ACC112 (cell line): Measurements from ENCODE around the gene TECR.
A peak's percentile ranks its signal among the peaks of the same experiment; 100 is the strongest.
"Not testable (repeated sequence)": the region's sequence is repeated elsewhere in the genome, so short reads cannot be mapped to it uniquely, and the experiment has no call there.

Source experiments
- H2AFZ ChIP-seq: fragments of 200-600 bp; sonication (generic); one replicate; pipeline ENCODE4 v1.6.0; 2017; ENCODE audit warnings: antibody characterized with exemption, low read length; ENCODE audit not compliant: unreplicated experiment
- H3K27ac ChIP-seq: fragments of 200-600 bp; sonication (generic); 2 replicates; pipeline ENCODE4 v1.5.1; 2014; ENCODE audit warnings: low read depth, mild to moderate bottlenecking, antibody characterized with exemption, low read length, moderate library complexity
- H3K27me3 ChIP-seq: fragments of 200-600 bp; sonication (generic); 2 replicates; pipeline ENCODE4 v1.6.1; 2014; ENCODE audit warnings: mild to moderate bottlenecking, antibody characterized with exemption, low read length, moderate library complexity, mixed read lengths; ENCODE audit not compliant: insufficient read depth
- H3K36me3 ChIP-seq: fragments of 200-600 bp; sonication (generic); 2 replicates; pipeline ENCODE4 v1.6.1; 2016; ENCODE audit warnings: mild to moderate bottlenecking, antibody characterized with exemption, low read length, moderate library complexity, mixed read lengths; ENCODE audit not compliant: insufficient read depth
- H3K4me1 ChIP-seq: fragments of 200-600 bp; sonication (generic); one replicate; pipeline ENCODE4 v1.6.1; 2016; ENCODE audit warnings: low read length, mixed read lengths; ENCODE audit not compliant: insufficient read depth, unreplicated experiment, control insufficient read depth
- H3K4me3 ChIP-seq: fragments of 200-600 bp; sonication (generic); 2 replicates; pipeline ENCODE4 v1.5.1; 2014; ENCODE audit warnings: mild to moderate bottlenecking, low read depth, low read length
- H3K79me2 ChIP-seq: fragments of 200-600 bp; sonication (generic); one replicate; pipeline ENCODE4 v1.6.0; 2016; ENCODE audit warnings: low read length; ENCODE audit not compliant: control insufficient read depth, unreplicated experiment, insufficient read depth

TECR gene

DNA sequence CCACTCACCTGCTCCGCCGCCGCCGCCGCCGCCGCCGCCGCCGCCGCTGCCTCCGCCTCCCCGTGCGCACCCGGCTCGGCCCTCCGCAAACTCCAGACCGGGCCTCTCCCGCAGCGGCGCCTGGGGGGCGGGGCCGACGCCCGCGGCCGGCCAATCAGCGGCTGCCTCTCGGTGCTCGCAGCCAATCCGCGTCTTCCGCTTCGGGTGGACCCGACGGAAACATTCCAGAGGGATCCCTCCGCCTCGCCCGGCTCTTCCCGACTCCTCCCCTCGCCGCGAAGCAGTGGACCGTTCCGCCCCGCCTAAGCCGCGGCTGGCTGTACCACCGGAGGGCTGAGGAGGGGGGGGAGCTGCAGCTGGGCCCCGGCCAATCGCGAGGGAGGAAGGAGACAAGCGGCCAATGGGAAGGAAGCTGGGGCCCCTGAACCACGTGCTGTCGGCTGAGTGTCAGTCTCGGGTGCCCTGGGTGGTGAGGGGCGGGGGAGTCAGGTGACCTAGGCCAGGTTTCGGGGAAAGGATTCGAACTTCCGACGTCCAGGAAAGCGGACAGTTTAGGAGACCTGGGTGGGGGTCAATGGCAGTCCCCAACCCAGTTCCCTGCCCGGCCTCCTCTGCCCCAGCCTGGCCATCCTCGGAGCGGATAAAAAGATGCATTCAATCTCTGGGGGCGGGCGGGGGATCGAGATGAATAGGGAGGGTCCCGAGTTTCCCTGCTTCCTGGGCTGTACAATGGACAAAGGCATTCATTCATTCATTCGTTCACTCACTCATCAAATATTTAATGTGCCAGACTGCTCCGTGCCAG is 33.2 kb upstream of the TECR start, which contains the start of gene GIPC1:
Gene GIPC1, minus strand, starts transcription at position 99 of the 805 bp plus-strand sequence. CDS start 13,151 bp downstream, outside the sequence.
- H3K36me3 ChIP-seq = no peaks in the 10 kb centered on the region
- peaks cover 19% of the 10 kb centered on the region for H3K4me1 ChIP-seq
- H2AFZ ChIP-seq = peak within 1 kb of the TSS; percentile 57
- no peaks in the 10 kb centered on the region for H3K27me3 ChIP-seq
- peak within 1 kb of the TSS; percentile 95 for H3K4me3 ChIP-seq
- peaks cover 30% of the 10 kb centered on the region for H3K79me2 ChIP-seq
- no peak within 1 kb of the TSS for H3K27ac ChIP-seq

DNA sequence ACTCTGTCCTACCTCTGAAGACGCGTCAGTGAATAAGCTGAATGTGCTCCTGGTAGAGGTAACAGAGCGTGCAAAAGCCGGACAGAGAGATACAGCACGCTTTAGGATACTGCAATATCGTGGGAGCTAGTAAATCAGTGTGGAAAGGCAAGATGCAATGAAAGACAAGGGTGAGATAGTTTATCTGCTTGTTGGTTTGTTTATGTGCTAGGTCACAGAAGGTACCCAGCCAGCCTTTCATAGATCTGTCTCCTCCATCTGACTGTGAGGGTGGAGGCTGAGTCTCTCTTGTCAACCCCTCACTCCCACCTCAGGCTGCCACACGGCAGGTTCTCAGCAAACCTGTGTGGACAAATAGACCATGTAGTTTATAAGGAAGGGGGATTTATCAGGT is 32.6 kb upstream of the TECR start:
- Histone ChIP-seq H2AFZ (peak overlapping the region; percentile 57), H3K27ac (peak overlapping the region; percentile 11; the same call in 1 of the 2 replicates), H3K27me3 (no peaks in the 10 kb centered on the region), H3K36me3 (no peaks in the 10 kb centered on the region), H3K4me3 (peak overlapping the region; percentile 95), H3K4me1 (peaks cover 19% of the 10 kb centered on the region), H3K79me2 (peaks cover 30% of the 10 kb centered on the region)

DNA sequence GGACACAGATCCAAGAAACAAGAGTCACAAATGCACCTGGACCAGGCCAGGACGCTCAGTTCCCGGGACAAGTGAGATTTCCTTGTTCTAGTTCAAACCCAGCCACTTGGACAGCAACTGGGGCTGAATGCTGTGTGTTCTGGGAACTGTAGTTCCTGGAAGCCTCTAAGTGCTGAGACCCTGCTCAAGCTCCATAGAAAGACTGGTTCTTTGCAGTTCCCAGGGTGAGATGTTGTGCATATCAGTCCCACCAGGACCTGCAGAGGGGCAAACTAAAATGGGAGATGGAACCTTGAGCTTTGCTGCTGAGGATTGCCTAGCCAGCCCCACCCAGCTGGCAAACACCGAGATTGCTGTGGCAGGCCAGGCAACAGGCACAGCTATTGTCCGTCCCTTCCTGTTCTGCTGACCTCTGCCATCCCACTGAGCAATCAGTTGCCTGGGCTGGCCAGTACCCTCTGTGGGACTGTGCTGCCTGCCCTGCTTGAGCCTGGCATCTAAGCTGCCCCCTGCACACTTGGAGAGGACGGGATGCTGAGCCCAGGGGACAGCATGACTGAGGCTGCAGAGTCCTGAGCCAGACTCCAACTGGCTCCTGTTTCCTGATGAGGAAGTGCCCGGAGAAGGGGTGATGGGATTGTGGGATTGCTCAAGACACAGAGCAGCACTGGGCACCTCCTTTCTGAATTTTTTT is 32.0 kb upstream of the TECR start:
- Histone ChIP-seq H2AFZ (peak overlapping the region; percentile 42), H3K27ac (peak overlapping the region; percentile 11; the same call in 1 of the 2 replicates), H3K27me3 (no peaks in the 10 kb centered on the region), H3K4me1 (peaks cover 19% of the 10 kb centered on the region), H3K4me3 (no peak overlapping the region; the same call in 1 of the 2 replicates), H3K79me2 (peaks cover 27% of the 10 kb centered on the region), H3K36me3 (no peaks in the 10 kb centered on the region)

DNA sequence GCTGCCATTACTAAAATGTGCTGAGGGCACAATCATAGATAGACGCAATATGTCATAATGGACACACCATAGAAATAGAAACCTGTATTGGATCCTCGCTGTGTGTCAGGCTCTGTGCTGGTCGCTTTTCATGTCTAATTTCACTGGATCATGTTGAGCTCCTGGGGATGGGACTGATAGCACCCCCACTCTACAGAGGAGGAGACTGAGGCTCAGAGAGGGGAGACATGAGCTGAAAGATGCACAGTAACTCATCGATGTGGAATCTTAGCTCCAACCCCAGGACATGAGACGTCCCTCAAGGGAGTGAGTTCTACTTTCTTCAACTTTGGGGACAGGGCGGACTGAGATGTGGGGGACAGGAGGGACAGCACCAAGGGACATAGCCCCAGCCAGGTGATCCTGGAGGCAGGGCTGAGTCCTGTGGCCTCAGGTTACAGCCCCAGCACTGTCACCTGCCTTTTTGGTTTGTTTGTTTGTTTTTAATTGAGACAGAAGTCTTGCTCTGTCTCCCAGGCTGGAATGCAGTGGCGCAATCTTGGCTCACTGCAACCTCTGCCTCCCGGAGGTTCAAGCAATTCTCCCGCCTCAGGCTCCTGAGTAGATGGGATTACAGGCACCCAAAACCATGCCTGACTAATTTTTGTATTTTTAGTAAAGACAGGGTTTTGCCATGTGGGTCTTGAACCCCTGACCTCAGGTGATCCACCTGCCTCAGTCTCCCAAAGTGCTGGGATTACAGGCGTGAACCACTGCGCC is 26.9 kb upstream of the TECR start:
- Histone ChIP-seq H3K27ac (no peak overlapping the region), H3K4me3 (no peak overlapping the region), H3K27me3 (no peaks in the 10 kb centered on the region), H3K36me3 (no peaks in the 10 kb centered on the region), H2AFZ (no peak overlapping the region), H3K79me2 (no peaks in the 10 kb centered on the region), H3K4me1 (peaks cover 25% of the 10 kb centered on the region)

DNA sequence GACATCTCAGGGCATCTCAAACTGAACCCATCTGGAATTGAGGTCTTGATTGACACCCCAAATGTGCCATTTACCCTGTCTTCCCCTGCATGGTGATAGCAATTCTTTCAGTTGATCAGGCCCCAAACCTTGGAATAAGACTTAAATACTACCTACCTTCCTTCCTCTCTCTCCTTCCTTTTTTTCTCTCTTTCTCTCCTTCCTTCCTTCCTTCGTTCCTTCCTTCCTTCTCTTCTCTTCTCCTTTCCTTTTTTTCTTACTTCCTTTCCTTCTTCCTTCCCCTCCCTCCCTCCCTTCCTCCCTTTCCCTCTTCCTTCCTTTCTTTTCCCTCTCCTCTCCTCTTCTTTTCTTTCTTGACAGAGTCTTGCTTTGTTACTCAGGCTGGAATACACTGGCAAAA is 26.1 kb upstream of the TECR start:
- Histone ChIP-seq H3K4me3 (no peak overlapping the region), H3K27me3 (no peaks in the 10 kb centered on the region), H2AFZ (no peak overlapping the region), H3K4me1 (peaks cover 29% of the 10 kb centered on the region), H3K36me3 (no peaks in the 10 kb centered on the region), H3K79me2 (no peaks in the 10 kb centered on the region), H3K27ac (no peak overlapping the region)

DNA sequence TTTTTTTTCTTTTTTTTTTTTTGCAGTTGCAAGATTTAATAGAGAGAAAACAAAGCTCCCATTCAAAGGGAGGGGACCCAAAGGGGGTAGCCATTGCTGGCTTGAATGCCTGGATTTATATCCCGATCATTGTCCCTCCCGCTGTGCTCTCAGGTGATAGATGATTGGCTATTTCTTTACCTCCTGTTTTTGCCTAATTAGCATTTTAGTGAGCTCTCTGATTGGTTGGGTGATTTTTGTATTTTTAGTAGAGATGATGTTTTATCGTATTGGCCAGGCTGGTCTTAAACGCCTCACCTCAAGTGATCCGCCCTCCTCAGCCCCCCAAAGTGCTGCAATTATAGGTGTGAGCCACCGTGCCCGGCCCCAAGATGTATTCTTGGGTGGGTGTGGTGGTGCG is 24.8 kb upstream of the TECR start:
- not testable (repeated sequence) for H2AFZ ChIP-seq, H3K79me2 ChIP-seq, H3K27me3 ChIP-seq, H3K36me3 ChIP-seq, H3K27ac ChIP-seq, H3K4me3 ChIP-seq
- H3K4me1 ChIP-seq = peaks cover 29% of the 10 kb centered on the region

DNA sequence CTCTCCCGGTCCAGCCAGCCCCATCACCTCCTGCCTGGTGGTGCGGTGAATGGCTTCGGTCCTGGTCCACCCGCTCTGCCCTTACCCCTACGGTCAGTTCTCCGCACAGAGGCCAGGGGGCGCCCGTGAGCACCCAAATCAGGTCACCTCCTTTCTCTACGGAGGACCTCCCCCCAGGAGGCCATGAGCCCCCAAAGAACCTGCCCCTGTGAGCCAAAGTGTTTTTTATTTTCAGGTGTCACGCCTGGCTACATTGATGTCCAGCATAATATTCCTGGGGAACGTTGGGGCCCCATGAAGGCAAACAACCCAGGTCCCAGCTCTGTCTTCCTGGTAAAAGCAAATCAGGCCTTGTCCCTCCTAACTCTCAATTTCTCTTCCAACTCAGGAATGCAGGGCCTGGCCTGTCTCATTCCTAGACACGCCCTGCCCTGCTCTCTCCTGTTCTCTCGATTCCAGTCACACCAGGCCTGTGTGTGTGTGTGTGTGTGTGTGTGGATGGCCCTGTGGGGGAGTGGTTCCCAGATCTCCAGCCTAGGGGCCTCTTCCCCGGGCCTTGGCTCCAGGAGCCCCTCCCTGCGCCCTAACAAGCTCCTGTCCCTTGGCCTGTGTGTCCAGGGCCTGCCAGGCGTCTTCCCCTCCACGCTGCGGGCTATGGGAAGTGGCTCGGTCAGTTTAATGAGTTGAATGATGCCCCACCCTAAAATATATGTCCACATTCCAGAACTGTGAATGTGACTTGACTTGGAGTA is 23.7 kb upstream of the TECR start:
- H3K4me3 ChIP-seq = no peak overlapping the region
- H3K4me1 ChIP-seq = peaks cover 36% of the 10 kb centered on the region
- H3K79me2 ChIP-seq = no peaks in the 10 kb centered on the region
- no peaks in the 10 kb centered on the region for H3K36me3 ChIP-seq
- peak overlapping the region; percentile 79 for H3K27ac ChIP-seq
- H2AFZ ChIP-seq = peak overlapping the region; percentile 62
- H3K27me3 ChIP-seq = no peaks in the 10 kb centered on the region

DNA sequence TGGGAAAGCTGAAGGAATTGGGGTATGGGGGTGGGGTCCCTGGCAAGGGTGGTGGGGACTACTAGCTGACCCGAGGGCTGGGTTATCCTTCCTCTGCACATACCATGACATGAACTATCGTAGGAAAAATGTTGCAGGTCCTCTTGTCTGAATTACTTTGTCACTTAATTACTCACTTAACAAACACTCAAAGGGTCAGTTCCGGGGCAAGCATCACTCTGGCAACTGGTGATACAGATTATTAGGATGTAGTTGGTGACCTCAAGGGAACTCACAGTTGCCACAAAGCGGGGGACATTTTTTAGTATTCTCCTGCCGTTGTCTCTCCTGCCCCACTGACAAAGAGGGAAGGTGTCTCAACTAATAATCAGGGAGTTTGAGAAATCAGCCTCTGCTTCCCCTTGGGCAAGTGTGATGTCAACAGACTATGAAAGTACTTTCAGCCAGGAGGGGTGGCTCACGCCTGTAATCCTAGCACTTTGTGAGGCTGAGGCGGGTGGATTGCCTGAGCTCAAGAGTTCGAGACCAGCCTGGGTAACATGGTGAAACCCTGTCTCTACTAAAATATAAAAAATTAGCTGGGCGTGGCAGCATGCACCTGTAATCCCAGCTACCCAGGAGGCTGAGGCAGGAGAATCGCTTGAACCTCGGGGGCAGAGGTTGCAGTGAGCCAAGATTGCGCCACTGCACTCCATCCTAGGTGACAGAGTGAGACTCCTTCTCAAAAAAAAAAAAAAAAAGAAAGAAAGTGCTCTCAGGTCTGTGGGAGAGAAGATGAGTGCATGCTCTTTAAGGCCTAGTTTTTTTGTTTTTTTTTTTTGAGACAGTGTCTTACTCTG is 21.5 kb upstream of the TECR start:
- H3K4me1 ChIP-seq = peaks cover 37% of the 10 kb centered on the region
- H3K79me2 ChIP-seq = no peaks in the 10 kb centered on the region
- no peak overlapping the region for H2AFZ ChIP-seq
- H3K27ac ChIP-seq = peak overlapping the region; percentile 77
- H3K27me3 ChIP-seq = no peaks in the 10 kb centered on the region
- no peak overlapping the region for H3K4me3 ChIP-seq
- H3K36me3 ChIP-seq = no peaks in the 10 kb centered on the region

DNA sequence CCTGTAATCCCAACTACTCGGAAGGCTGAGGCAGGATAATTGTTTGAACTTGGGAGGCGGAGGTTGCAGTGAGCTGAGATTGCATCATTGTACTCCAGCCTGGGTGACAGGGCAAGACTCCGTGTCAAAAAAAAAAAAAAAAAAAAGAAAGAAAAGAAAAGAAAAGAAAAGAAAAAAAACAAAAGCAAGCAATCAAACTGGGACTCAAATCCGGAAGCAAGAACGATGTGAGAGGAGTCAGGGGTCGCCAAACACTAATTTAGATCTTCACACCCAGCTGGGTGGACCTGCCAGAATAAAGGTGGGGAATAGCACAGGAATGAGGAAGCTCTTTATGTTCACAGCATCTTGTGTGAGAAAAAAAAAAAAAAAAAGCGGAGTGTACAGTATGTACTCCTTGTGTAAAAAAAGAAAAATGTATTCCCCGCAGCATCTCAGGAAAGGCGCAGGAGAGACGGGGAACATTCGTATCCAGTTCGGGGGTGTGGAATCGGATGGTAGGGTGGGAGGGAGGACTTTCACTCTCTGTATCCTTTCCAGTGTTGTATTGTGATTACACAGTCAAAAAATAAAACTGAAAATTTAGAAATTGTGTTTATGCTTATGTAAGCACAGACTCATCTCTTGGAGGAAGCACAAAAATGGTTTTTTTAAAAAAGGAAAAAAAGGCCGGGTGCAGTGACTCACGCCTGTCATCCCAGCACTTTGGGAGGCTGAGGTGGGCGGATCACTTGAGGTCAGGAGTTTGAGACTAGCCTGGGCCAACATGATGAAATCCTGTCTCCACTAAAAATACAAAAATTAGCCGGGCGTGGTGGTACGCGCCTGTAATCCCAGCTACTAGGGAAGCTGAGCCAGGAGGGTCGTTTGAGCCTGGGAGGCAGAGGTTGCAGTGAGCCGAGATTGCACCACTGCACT is 18.8 kb upstream of the TECR start:
- Histone ChIP-seq H3K79me2 (peaks cover 9% of the 10 kb centered on the region), H2AFZ (peak overlapping the region; percentile 33), H3K4me3 (peak overlapping the region; percentile 70), H3K27ac (peak overlapping the region; percentile 86), H3K36me3 (peaks cover 13% of the 10 kb centered on the region), H3K27me3 (no peaks in the 10 kb centered on the region), H3K4me1 (peaks cover 36% of the 10 kb centered on the region)
